Measurements from ENCODE around the gene ATP13A1.

Gene ATP13A1

DNA sequence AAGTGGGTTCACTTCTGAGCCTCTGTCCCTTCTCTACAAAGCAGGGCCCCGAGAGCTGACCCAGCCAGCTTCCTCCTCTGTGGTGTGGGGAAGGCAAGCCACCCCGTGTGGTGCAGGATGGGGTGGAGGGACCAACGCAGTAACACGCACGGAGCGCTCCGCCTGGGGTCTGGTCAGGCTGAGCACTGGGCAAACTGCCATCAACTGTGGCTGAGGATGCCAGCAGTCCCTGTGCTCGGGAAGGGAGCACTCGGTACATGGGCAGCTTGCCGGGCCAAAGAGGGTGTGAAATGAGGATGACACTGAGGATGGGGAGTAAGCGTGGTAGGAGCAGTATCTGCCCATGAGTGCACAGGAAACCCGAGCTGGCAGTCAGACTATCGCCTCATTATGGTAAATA is 12.4 kb downstream of the ATP13A1 start:
- Histone ChIP-seq H3K4me3 (ENCODE audit: low read depth, low read length) (no peak overlapping the region), H3K4me1 (no peaks in the 10 kb centered on the region), H3K9ac (no peak overlapping the region), H3K27me3 (ENCODE audit: control insufficient read depth, insufficient read depth, low read length) (no peaks in the 10 kb centered on the region), H2AFZ (no peak overlapping the region), H3K79me2 (peaks cover 2% of the 10 kb centered on the region), H3K9me3 (ENCODE audit: control insufficient read depth, low read length) (no peaks in the 10 kb centered on the region), H3K4me2 (ENCODE audit: low read length) (no peak overlapping the region), H3K36me3 (ENCODE audit: control insufficient read depth, insufficient read depth, low read length) (no peaks in the 10 kb centered on the region), H3K27ac (no peak overlapping the region)
- TF ChIP-seq, protein P1, sequence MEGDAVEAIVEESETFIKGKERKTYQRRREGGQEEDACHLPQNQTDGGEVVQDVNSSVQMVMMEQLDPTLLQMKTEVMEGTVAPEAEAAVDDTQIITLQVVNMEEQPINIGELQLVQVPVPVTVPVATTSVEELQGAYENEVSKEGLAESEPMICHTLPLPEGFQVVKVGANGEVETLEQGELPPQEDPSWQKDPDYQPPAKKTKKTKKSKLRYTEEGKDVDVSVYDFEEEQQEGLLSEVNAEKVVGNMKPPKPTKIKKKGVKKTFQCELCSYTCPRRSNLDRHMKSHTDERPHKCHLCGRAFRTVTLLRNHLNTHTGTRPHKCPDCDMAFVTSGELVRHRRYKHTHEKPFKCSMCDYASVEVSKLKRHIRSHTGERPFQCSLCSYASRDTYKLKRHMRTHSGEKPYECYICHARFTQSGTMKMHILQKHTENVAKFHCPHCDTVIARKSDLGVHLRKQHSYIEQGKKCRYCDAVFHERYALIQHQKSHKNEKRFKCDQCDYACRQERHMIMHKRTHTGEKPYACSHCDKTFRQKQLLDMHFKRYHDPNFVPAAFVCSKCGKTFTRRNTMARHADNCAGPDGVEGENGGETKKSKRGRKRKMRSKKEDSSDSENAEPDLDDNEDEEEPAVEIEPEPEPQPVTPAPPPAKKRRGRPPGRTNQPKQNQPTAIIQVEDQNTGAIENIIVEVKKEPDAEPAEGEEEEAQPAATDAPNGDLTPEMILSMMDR (IDR thresholded peaks at IDR 0.05): no peak

DNA sequence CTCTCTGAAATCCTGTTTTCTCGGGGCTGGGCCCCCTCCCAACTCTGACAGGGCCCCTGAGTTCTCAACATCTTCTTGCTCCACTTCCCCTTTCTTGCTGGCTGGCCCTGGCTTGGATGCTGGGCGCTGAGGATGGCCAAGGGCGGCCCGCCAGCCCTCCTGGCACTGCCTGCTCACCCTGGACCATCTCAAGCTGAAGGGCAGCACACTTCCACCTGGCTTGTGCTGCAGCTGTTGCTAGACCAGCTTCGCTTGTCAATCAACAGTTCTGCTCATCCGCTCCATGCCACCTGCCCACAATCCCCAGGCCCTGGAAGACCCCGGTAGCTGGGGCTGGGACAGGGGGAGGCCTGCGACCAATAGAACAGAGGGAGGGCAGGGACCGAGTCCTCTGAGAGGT is 13.1 kb downstream of the ATP13A1 start:
- no peaks in the 10 kb centered on the region for H3K4me1 ChIP-seq
- H3K4me3 ChIP-seq (ENCODE audit: low read depth, low read length): no peak overlapping the region
- peaks cover 2% of the 10 kb centered on the region for H3K79me2 ChIP-seq
- no peak overlapping the region for H3K27ac ChIP-seq
- H3K4me2 ChIP-seq (ENCODE audit: low read length): no peak overlapping the region
- no peak overlapping the region for H2AFZ ChIP-seq
- TF ChIP-seq, protein P1 (IDR thresholded peaks at IDR 0.05): no peak
- H3K27me3 ChIP-seq (ENCODE audit: control insufficient read depth, insufficient read depth, low read length): no peaks in the 10 kb centered on the region
- H3K9ac ChIP-seq: no peak overlapping the region
- H3K36me3 ChIP-seq (ENCODE audit: control insufficient read depth, insufficient read depth, low read length): no peaks in the 10 kb centered on the region
- H3K9me3 ChIP-seq (ENCODE audit: control insufficient read depth, low read length): no peaks in the 10 kb centered on the region

DNA sequence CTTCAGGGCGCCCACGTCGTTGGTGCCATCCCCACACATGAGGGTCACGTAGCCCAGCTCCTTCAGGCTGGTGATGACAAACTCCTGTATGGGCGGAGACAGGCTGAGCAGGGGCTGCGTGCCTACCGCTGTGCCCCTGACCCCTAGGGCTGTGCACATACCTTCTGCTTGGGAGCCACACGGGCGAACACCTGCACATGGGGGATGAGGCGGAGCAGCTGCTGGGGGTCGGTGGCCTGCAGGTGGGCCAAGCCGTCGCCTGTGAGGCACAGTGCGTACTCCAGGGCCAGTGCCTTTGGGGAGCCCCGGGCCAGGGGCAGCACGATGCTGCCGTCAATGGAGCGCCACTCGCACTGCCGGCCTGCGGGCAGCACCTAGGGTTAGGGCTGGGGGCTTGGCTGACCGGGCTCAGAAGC is 13.9 kb downstream of the ATP13A1 start:
- H3K4me3 ChIP-seq (ENCODE audit: low read depth, low read length): no peak overlapping the region
- H3K36me3 ChIP-seq (ENCODE audit: control insufficient read depth, insufficient read depth, low read length): no peaks in the 10 kb centered on the region
- H3K4me2 ChIP-seq (ENCODE audit: low read length): no peak overlapping the region

DNA sequence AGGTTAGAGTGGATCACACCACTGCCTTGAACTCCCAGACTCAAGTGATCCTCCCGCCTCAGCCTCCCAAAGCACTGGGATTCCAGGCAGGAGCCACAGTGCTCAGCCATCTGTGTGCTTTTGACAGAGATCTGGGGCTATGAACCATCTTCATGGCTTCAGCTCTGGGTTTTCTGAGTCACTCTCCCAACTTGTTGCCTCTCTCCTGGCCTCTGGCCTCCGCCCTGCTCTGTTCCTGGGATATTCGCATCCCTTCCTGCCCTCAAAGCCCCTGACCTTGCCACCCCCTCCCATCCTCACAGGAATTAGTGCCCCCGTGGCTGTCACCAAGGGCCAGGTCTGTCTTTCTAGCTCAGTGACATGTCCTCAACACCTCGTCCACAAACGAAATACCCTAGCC is 14.3 kb downstream of the ATP13A1 start:
- Histone ChIP-seq H3K4me3 (ENCODE audit: low read depth, low read length) (no peak overlapping the region), H3K9ac (no peak overlapping the region), H3K27me3 (ENCODE audit: control insufficient read depth, insufficient read depth, low read length) (no peaks in the 10 kb centered on the region), H3K36me3 (ENCODE audit: control insufficient read depth, insufficient read depth, low read length) (no peaks in the 10 kb centered on the region), H3K4me2 (ENCODE audit: low read length) (no peak overlapping the region), H3K79me2 (no peaks in the 10 kb centered on the region), H3K27ac (no peak overlapping the region), H2AFZ (no peak overlapping the region), H3K4me1 (peaks cover under 1% of the 10 kb centered on the region), H3K9me3 (ENCODE audit: control insufficient read depth, low read length) (no peaks in the 10 kb centered on the region)
- TF ChIP-seq, protein P1 (IDR thresholded peaks at IDR 0.05): no peak

More for the DNA sequence above, 13.9 kb downstream of the ATP13A1 start:
- Histone ChIP-seq H3K27ac (no peak overlapping the region), H2AFZ (no peak overlapping the region), H3K9me3 (ENCODE audit: control insufficient read depth, low read length) (no peaks in the 10 kb centered on the region), H3K4me1 (no peaks in the 10 kb centered on the region), H3K9ac (no peak overlapping the region), H3K79me2 (peaks cover 2% of the 10 kb centered on the region), H3K27me3 (ENCODE audit: control insufficient read depth, insufficient read depth, low read length) (no peaks in the 10 kb centered on the region)
- TF ChIP-seq, protein P1 (IDR thresholded peaks at IDR 0.05): no peak

DNA sequence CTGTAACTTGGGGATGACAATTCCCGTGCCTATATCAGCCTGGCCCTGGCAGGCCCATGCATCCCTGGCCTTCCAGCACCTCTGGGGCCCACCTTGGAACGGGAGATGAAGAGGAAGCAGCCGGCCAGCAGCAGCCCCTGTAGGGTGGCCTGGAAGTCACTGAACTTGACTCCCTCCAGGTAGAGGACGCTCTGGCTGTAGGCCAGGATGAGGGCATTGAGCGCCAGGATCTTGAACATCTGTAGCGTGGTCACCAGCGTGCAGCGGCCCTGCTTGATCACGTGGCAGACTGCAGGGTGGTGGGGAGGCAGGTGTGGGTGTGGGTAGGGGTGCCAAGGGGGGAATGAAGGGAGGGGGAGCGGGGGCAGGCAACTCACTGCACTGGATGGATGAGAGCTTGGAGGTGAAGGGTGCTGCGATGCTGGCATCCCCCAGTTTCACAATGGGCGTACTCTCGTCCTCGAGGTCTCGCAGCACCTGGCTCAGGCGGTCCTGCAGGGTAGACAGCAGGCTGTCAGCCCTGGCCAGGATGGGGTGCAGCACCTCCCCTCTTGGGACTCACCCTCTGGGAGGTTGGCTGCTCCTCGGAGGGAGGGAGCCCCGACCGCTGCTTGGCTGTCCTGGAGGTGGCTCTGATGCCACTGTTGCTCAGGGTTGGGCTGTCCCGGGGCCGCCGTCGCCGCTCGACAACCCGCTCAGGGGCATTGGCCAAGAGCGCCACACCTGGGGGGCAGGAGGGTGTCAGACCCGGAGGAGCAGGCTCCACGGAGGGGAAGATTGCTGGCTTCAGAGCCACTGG is 16.2 kb downstream of the ATP13A1 start:
- Histone ChIP-seq H3K27me3 (ENCODE audit: control insufficient read depth, insufficient read depth, low read length) (no peaks in the 10 kb centered on the region), H3K9me3 (ENCODE audit: control insufficient read depth, low read length) (no peaks in the 10 kb centered on the region), H3K27ac (no peak overlapping the region), H3K4me2 (ENCODE audit: low read length) (no peak overlapping the region), H3K4me1 (peaks cover 5% of the 10 kb centered on the region), H3K36me3 (ENCODE audit: control insufficient read depth, insufficient read depth, low read length) (no peaks in the 10 kb centered on the region), H3K9ac (no peak overlapping the region), H3K79me2 (no peaks in the 10 kb centered on the region), H3K4me3 (ENCODE audit: low read depth, low read length) (no peak overlapping the region), H2AFZ (no peak overlapping the region)
- TF ChIP-seq, protein P1 (IDR thresholded peaks at IDR 0.05): no peak

Data from parathyroid adenoma (tissue), 2 donors.